GM12878 (cell line): ENCODE measurements around the gene NFATC1. TPM values are rescaled to one million over a fixed set of nuclear protein-coding genes. Genes with fewer than 3 reads are reported as not detected.

Source experiments
- ATAC-seq: fragments of 200-7000 bp; cut with Tn5 transposase; 3 replicates; pipeline ENCODE4 v1.9.1; 2020; ENCODE audit warnings: mild to moderate bottlenecking, moderate library complexity
- BruUV-seq: library from RNA; stranded (reverse); fragments of 400-500 nt; replicated peaks from 2 replicates; lab custom pipeline; 2021; lab: Mats Ljungman, UMichigan
- CTCF ChIA-PET: fragments of 300-600 bp; sonication (Branson Sonifier 250); formaldehyde crosslinking; extraction: SDS; loops from one replicate; lab custom pipeline; 2021; ENCODE audit warnings: inconsistent platforms; lab: Yijun Ruan, JAX
- POLR2A ChIA-PET: fragments of 350-600 bp; formaldehyde crosslinking; extraction: SDS; loops from one replicate; lab custom pipeline; 2021; ENCODE audit warnings: inconsistent platforms; lab: Charles Lee
- RAD21 ChIA-PET: fragments of 300-600 bp; sonication (Branson Sonifier 250); formaldehyde crosslinking; loops from one replicate; lab custom pipeline; 2023; ENCODE audit warnings: antibody characterized with exemption; ENCODE audit not compliant: unreplicated experiment; lab: Charles Lee
- SMC1A ChIA-PET: fragments of 300-600 bp; sonication (Branson Sonifier 250); formaldehyde crosslinking; loops from one replicate; lab custom pipeline; 2023; ENCODE audit not compliant: unreplicated experiment, uncharacterized antibody; lab: Charles Lee
- DNase-seq: peaks from one replicate; pipeline ENCODE4 v3.0.0-alpha.2; 2011; ENCODE audit warnings: low read depth, low spot score
- FAIRE-seq: peaks from 3 replicates; lab custom pipeline; 2011; peaks lifted over from hg19 to GRCh38; lab: Jason Lieb, UNC
- H2AFZ ChIP-seq: 2 replicates; pipeline ENCODE4 v1.6.0; 2011; ENCODE audit warnings: low read depth, low read length, control low read depth; ENCODE audit not compliant: control insufficient read depth
- H3K27ac ChIP-seq: 2 replicates; pipeline ENCODE4 v1.5.1; 2011; ENCODE audit warnings: control low read depth; ENCODE audit not compliant: control insufficient read depth, insufficient read depth
- H3K27me3 ChIP-seq, 2 experiments: replicated peaks in 1 of 2; 2 replicates each; pipeline versions ENCODE4 v1.6.0 to v1.6.1; 2011; ENCODE audit warnings: low read length in 1 of 2; ENCODE audit not compliant: control insufficient read depth in 2 of 2, insufficient read depth in 2 of 2
- H3K36me3 ChIP-seq, 2 experiments: 2 replicates each; pipeline ENCODE4 v1.5.1; 2011; ENCODE audit warnings: low read length in 1 of 2; ENCODE audit not compliant: control insufficient read depth in 2 of 2, insufficient read depth in 2 of 2
- H3K4me1 ChIP-seq: 2 replicates; pipeline ENCODE4 v1.6.1; 2011; ENCODE audit warnings: mild to moderate bottlenecking, low read length, moderate library complexity, mixed read lengths; ENCODE audit not compliant: control insufficient read depth, insufficient read depth
- H3K4me2 ChIP-seq: 2 replicates; pipeline ENCODE4 v1.6.0; 2011; ENCODE audit warnings: control low read depth; ENCODE audit not compliant: control insufficient read depth, insufficient read depth
- H3K4me3 ChIP-seq: fragments of 200-600 bp; sonication (generic); 2 replicates; pipeline ENCODE4 v1.5.1; 2016
- H3K79me2 ChIP-seq: 2 replicates; pipeline ENCODE4 v1.6.0; 2011; ENCODE audit warnings: low read length; ENCODE audit not compliant: control insufficient read depth, insufficient read depth
- H3K9ac ChIP-seq: 2 replicates; pipeline ENCODE4 v1.8.0; 2011; ENCODE audit warnings: low read length, control low read depth, mixed read lengths; ENCODE audit not compliant: control insufficient read depth, insufficient read depth
- H3K9me3 ChIP-seq: replicated peaks from 3 replicates; pipeline ENCODE4 v1.5.1; 2011; ENCODE audit warnings: mild to moderate bottlenecking, low read length; ENCODE audit not compliant: control insufficient read depth, insufficient read depth
- H4K20me1 ChIP-seq: 2 replicates; pipeline ENCODE4 v1.6.0; 2011; ENCODE audit not compliant: control insufficient read depth, insufficient read depth
- ATF7 ChIP-seq: fragments of 450-650 bp; IDR thresholded peaks from 2 replicates; pipeline ENCODE4 v1.6.1; 2016; ENCODE audit warnings: low read depth, mild to moderate bottlenecking
- BHLHE40 ChIP-seq, 2 experiments: fragments of 450-650 bp in 1 of 2; IDR thresholded peaks; 2 replicates each; pipeline ENCODE4 v1.6.1; 2011 to 2017; ENCODE audit warnings: low read depth in 2 of 2, borderline replicate concordance in 1 of 2, improper control_type of control experiment in 1 of 2, low read length in 1 of 2, mild to moderate bottlenecking in 1 of 2
- EGR1 ChIP-seq, 2 experiments: IDR thresholded peaks; 1 replicate in 1 of 2; 2 replicates in 1 of 2; pipeline ENCODE4 v1.6.1; 2011 to 2012; ENCODE audit warnings: low read depth in 2 of 2, low read length in 2 of 2, borderline replicate concordance in 1 of 2, mild to moderate bottlenecking in 1 of 2, moderate library complexity in 1 of 2
- ETV6 ChIP-seq, 2 experiments: fragments of 450-650 bp in 1 of 2; IDR thresholded peaks in 1 of 2; conservative IDR thresholded peaks in 1 of 2; 2 replicates each; pipeline ENCODE4 v1.6.1; 2014; ENCODE audit warnings: antibody characterized with exemption in 1 of 2, borderline replicate concordance in 1 of 2, low read depth in 1 of 2, mild to moderate bottlenecking in 1 of 2, moderate library complexity in 1 of 2
- HCFC1 ChIP-seq: fragments of 150-350 bp; IDR thresholded peaks from 2 replicates; pipeline ENCODE4 v1.6.1; 2014; ENCODE audit warnings: low read length
- JUND ChIP-seq: IDR thresholded peaks from 2 replicates; pipeline ENCODE4 v1.6.1; 2012; ENCODE audit warnings: low read depth, mild to moderate bottlenecking, low read length, improper control_type of control experiment, moderate library complexity
- PAX5 ChIP-seq: IDR thresholded peaks from 2 replicates; pipeline ENCODE4 v1.6.1; 2011; ENCODE audit warnings: low read depth, low read length, borderline replicate concordance
- WGBS: methylation state at CpG from one replicate; pipeline ENCODE4 v1.1.6; 2016; ENCODE audit warnings: low lambda C conversion rate; ENCODE audit not compliant: insufficient replicate concordance, insufficient coverage; ENCODE audit errors: missing lambda C conversion rate; 5-methylcytosine and 5-hydroxymethylcytosine counted together
- in situ Hi-C: fragments of 300-500 bp; cut with MboI; formaldehyde crosslinking; loops from 9 replicates; pipeline ENCODE4 v1.14.3; 2018; ENCODE audit warnings: mixed read lengths
- intact Hi-C: fragments of 100-400 bp; cut with micrococcal nuclease; formaldehyde crosslinking; loops from one replicate; pipeline ENCODE4 v1.14.2; 2022; ENCODE audit not compliant: unreplicated experiment
- polyA plus RNA-seq, 11 experiments: library from polyadenylated mRNA; depleted of rRNA in 4 of 11; unstranded in 6 of 11; stranded (reverse) in 5 of 11; fragments of >200 nt; fragmentation: Nextera tagmentation in 4 of 11; fragmentation: Illumina TruSeq in 1 of 11; extraction: Ambion mirVana in 4 of 11; extraction: Trizol in 1 of 11; gene quantifications; 1 replicate in 1 of 11; 2 replicates in 10 of 11; pipeline versions ENCODE4 v1.2.1 to v1.2.3, GENCODE V29; 2011 to 2016; ENCODE audit warnings: inconsistent platforms in 2 of 11, missing spikeins in 2 of 11, low read depth in 1 of 11
- total RNA-seq, 4 experiments: library from RNA; depleted of rRNA in 3 of 4; stranded (reverse); fragments of >200 nt in 3 of 4; fragmentation: Illumina TruSeq in 1 of 4; extraction: Trizol in 1 of 4; gene quantifications; 2 replicates each; pipeline versions ENCODE4 v1.2.1 to v1.2.3, GENCODE V29; 2013 to 2021

The NFATC1 gene
- total and polyA plus RNA-seq, 10 of the 15 experiments (the other 5 are each of a cell fraction or from before 2014, with no cell fraction given) = 0.84 to 20.8 (median 5.1) TPM

- no peak for FAIRE-seq
- TF ChIP-seq HCFC1 (no peak), BHLHE40 (IDR thresholded peaks at IDR 0.05; ENCODE audit: borderline replicate concordance in 1 of 2, low read depth in 2 of 2, low read length in 1 of 2) (no peak), ATF7 (no peak), PAX5 (no peak), ETV6 (conservative IDR thresholded peaks at IDR 0.05 in 1 of 2, IDR thresholded peaks at IDR 0.05 in 1 of 2; ENCODE audit: borderline replicate concordance in 1 of 2, low read depth in 1 of 2) (no peak), EGR1 (IDR thresholded peaks at IDR 0.05; ENCODE audit: borderline replicate concordance in 1 of 2, low read depth in 2 of 2, low read length in 2 of 2) (no peak), JUND (no peak)
- ChIA-PET RAD21 (no interaction called here), SMC1A (no interaction called here), POLR2A (no interaction called here), CTCF (no interaction called here)
- H3K9me3 ChIP-seq = peaks cover 4% of the 10 kb centered on the region; the same call in 1 of the 3 replicates
- BruUV-seq = no TSS peak
- H3K27me3 ChIP-seq = no peaks in the 10 kb centered on the region
- H3K4me3 ChIP-seq = no peak overlapping the region
- 80% methylated on average over 24 of the region's 24 CpGs for WGBS
- H3K79me2 ChIP-seq = no peaks in the 10 kb centered on the region
- no peak overlapping the region for H2AFZ ChIP-seq
- H4K20me1 ChIP-seq = no peaks in the 10 kb centered on the region
- intact Hi-C loops (no loop called here), in situ Hi-C loops (no loop called here)
- no peaks in the 10 kb centered on the region for H3K4me1 ChIP-seq
- no peak for DNase-seq
- H3K4me2 ChIP-seq = no peak overlapping the region
- H3K36me3 ChIP-seq = no peaks in the 10 kb centered on the region
- no peak overlapping the region for H3K9ac ChIP-seq
- no peak for ATAC-seq
- H3K27ac ChIP-seq = no peak overlapping the region
Measured at GRCh38 chr18:79573921-79574491, 178.3 kb downstream of the NFATC1 start.
